Measurements from ENCODE around the gene PREP.

PREP gene

GRCh38 chr6:105319331-105319730, 83.6 kb downstream of the PREP start:
- Mint-ChIP-seq H3K27me3 (ENCODE audit: low read depth) (no peaks in the 10 kb centered on the region), H3K4me3 (no peak overlapping the region), H3K27ac (no peak overlapping the region), H3K4me1 (peaks cover 27% of the 10 kb centered on the region), H3K36me3 (ENCODE audit: low read depth) (peaks cover 50% of the 10 kb centered on the region), H3K9me3 (no peaks in the 10 kb centered on the region)
- TF ChIP-seq, protein P1, sequence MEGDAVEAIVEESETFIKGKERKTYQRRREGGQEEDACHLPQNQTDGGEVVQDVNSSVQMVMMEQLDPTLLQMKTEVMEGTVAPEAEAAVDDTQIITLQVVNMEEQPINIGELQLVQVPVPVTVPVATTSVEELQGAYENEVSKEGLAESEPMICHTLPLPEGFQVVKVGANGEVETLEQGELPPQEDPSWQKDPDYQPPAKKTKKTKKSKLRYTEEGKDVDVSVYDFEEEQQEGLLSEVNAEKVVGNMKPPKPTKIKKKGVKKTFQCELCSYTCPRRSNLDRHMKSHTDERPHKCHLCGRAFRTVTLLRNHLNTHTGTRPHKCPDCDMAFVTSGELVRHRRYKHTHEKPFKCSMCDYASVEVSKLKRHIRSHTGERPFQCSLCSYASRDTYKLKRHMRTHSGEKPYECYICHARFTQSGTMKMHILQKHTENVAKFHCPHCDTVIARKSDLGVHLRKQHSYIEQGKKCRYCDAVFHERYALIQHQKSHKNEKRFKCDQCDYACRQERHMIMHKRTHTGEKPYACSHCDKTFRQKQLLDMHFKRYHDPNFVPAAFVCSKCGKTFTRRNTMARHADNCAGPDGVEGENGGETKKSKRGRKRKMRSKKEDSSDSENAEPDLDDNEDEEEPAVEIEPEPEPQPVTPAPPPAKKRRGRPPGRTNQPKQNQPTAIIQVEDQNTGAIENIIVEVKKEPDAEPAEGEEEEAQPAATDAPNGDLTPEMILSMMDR (IDR thresholded peaks at IDR 0.05; ENCODE audit: unreplicated experiment in 3 of 3), result no peak

- H3K27me3 Mint-ChIP-seq (ENCODE audit: low read depth), result no peaks in the 10 kb centered on the region
- no peak overlapping the region for H3K27ac Mint-ChIP-seq
- H3K9me3 Mint-ChIP-seq, result no peaks in the 10 kb centered on the region
- peaks cover 23% of the 10 kb centered on the region for H3K4me1 Mint-ChIP-seq
- TF ChIP-seq, protein P1 (IDR thresholded peaks at IDR 0.05; ENCODE audit: unreplicated experiment in 3 of 3), result no peak
- peaks cover 50% of the 10 kb centered on the region for H3K36me3 Mint-ChIP-seq (ENCODE audit: low read depth)
- no peak overlapping the region for H3K4me3 Mint-ChIP-seq
These were observed 84.2 kb downstream of the PREP start for GRCh38 chr6:105318660-105319059.

DNA sequence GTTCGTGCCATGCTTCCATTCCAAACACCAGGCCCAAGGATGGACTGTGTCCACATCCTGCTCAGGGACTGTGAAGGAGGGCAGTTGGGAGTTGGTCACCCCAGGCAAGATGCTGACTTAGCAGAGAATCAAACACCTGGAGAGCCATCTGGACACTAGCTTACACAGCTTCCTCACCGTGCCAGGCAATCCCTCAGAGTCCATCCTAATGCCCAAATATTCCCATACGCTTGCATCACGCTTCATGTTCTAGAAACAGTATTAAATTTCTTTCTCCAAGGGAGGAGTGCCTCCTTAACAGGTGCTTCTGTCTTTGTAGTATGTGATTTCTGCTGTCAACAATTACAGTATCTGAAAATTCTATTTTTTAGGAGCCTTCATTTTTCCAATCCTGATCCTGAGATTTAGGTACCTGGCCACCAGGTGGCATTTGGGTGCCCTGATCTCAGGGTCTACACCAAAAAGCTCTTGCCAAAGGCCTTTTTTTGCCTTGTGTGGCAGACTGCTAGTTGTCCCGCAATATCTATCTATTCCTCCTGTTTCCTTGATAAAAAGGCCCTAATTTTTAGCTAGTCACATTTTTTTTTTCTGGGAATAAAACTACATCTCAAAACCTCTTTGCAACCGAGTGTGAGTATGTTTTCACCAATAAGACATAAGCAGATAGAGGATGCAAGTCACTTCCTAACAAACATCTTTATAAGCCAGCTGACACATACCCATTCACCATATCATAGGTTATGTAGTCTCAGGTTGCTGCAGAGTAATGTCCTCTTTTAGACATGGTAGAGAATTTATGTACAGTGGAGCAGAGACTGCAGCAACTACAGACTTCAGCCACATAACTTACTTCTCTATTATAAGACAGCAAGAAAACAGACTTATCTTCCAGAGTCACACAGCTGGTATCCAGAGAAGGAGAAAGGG, 85.0 kb downstream of the PREP start:
- H3K27ac Mint-ChIP-seq, result no peak overlapping the region
- H3K9me3 Mint-ChIP-seq, result no peaks in the 10 kb centered on the region
- H3K27me3 Mint-ChIP-seq (ENCODE audit: low read depth), result no peaks in the 10 kb centered on the region
- H3K4me3 Mint-ChIP-seq, result no peak overlapping the region
- TF ChIP-seq, protein P1 (IDR thresholded peaks at IDR 0.05; ENCODE audit: unreplicated experiment in 3 of 3), result peak in 2 of 3 experiments; percentile 12 to 14
- H3K36me3 Mint-ChIP-seq (ENCODE audit: low read depth), result peaks cover 50% of the 10 kb centered on the region
- H3K4me1 Mint-ChIP-seq, result peaks cover 20% of the 10 kb centered on the region

DNA sequence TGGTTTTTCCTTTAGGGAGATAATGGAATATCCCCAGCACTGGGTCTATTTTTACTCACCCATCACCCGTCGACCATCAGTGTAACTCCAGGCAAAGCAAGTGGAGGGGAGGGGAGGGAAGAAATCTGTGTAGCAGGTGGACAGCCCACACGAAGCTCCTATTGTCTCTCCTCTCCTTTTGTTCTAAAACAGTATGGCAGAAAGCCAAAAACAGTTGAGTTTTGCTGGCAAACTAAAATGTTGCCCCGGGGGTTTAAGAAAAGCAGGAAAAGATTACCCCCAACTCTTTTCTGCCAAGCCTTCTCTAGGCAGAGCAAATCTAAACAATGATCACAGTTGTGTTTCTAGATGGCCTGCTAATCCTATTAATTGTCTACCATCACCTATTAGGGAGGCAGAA, 89.7 kb downstream of the PREP start:
- no peak overlapping the region for H3K4me3 Mint-ChIP-seq
- H3K9me3 Mint-ChIP-seq, result no peaks in the 10 kb centered on the region
- H3K36me3 Mint-ChIP-seq (ENCODE audit: low read depth), result peaks cover 38% of the 10 kb centered on the region
- TF ChIP-seq, protein P1 (IDR thresholded peaks at IDR 0.05; ENCODE audit: unreplicated experiment in 3 of 3), result no peak
- H3K27ac Mint-ChIP-seq, result no peak overlapping the region
- H3K27me3 Mint-ChIP-seq (ENCODE audit: low read depth), result peaks cover 3% of the 10 kb centered on the region
- H3K4me1 Mint-ChIP-seq, result peaks cover 12% of the 10 kb centered on the region

DNA sequence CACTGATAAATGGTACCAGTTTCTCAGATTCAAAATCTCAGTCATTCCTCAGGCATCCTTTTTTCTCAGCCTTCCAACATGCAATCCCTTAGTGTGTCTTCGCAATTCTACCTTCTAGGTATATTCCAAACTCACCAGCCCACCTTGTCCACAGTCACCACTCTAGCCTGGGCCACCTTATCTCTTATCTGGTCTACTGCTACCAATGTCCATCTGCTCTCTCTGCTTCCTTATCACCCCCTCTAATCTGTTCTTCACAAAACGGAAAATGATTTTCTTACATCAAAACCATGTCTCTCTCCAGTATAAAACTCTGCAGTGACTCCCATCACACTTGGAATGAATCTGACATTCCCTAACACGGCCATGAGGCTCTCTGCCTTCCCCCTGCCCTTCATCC, 91.9 kb downstream of the PREP start:
- Mint-ChIP-seq H3K27ac (no peak overlapping the region), H3K4me1 (peaks cover 8% of the 10 kb centered on the region)

More for the DNA sequence above, 91.9 kb downstream of the PREP start:
- no peak overlapping the region for H3K4me3 Mint-ChIP-seq
- peaks cover 3% of the 10 kb centered on the region for H3K27me3 Mint-ChIP-seq (ENCODE audit: low read depth)
- peaks cover 30% of the 10 kb centered on the region for H3K36me3 Mint-ChIP-seq (ENCODE audit: low read depth)
- TF ChIP-seq, protein P1 (IDR thresholded peaks at IDR 0.05; ENCODE audit: unreplicated experiment in 3 of 3), result no peak
- no peaks in the 10 kb centered on the region for H3K9me3 Mint-ChIP-seq
